ENCODE measurements around the gene ATG16L2.

DNA sequence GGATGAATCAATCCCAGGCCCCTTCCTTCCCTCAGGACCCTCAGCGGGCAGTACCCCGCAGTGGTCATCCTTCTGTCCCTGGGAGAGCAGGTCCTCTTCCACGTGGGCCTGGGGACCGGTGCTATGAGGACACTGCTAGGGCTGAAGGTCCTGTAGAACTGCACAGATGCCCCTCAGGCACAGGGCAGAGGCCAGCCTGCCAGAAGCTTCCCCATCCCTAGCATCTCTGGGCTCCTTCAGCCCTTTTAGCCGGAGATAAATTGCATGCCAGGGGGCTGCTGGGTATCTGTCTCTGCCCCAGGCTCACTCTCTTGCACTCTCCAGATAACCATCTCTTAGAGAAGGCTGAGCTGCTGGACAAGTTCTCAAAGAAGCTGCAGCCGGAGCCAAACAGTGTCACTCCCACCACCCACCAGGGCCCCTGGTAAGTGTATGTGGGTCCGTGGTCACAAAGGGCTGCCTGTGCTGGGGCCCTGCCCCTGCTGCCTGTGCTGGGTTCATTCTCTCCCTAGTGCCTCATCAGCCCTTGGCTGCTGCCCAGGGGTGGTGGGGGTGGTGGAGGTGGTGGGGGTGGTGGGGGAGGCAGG, 2.3 kb downstream of the ATG16L2 start:
- no peak for TF ChIP-seq POLR2AphosphoS5 (IDR thresholded peaks at IDR 0.05; ENCODE audit: insufficient read depth in 1 of 2, low read depth in 1 of 2)
- TF ChIP-seq, protein P1, sequence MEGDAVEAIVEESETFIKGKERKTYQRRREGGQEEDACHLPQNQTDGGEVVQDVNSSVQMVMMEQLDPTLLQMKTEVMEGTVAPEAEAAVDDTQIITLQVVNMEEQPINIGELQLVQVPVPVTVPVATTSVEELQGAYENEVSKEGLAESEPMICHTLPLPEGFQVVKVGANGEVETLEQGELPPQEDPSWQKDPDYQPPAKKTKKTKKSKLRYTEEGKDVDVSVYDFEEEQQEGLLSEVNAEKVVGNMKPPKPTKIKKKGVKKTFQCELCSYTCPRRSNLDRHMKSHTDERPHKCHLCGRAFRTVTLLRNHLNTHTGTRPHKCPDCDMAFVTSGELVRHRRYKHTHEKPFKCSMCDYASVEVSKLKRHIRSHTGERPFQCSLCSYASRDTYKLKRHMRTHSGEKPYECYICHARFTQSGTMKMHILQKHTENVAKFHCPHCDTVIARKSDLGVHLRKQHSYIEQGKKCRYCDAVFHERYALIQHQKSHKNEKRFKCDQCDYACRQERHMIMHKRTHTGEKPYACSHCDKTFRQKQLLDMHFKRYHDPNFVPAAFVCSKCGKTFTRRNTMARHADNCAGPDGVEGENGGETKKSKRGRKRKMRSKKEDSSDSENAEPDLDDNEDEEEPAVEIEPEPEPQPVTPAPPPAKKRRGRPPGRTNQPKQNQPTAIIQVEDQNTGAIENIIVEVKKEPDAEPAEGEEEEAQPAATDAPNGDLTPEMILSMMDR (IDR thresholded peaks at IDR 0.05): no peak

All from vagina (tissue), 2 donors.